ENCODE measurements around the gene H6PD. TPM values are rescaled to one million over a fixed set of nuclear protein-coding genes. Genes with fewer than 3 reads are reported as not detected.

H6PD gene
- total RNA-seq, 1 donor from 2014 or later = 48.4 TPM

DNA sequence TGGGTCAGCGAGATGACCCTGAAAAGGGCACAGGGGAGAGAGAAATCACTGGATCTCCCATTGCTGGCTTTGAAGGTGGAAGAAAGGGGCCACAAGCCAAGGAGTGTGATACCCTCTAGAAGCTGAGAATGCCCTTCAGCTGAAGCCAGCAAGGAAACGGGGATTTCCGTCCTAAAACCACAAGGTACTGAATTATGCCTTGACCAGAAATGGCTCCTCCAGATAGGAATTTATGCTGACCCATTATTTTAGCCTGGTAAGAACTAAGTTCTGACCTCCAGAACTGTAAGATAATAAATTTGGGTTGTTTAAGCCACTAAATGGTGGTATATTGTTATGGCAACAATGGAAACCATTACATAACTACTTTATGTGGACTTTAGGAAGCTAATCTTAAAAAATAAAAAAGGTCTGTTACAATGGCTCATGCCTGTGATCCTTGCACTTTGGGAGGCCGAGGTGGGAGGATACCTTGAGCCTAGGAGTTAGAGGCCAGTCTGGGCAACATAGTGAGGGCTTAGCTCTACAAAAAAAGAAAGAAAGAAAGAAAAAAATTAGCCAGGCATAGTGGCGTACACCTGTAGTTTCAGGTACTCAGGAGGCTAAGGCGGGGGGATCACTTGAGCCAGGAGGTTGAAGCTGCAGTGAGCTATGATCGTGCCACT, 3.6 kb upstream of the H6PD start:
- no peak overlapping the region for H3K27ac Mint-ChIP-seq (ENCODE audit: unreplicated experiment)
- DNase-seq (ENCODE audit: extremely low spot score, unreplicated experiment) = no peak
- no peaks in the 10 kb centered on the region for H3K36me3 Mint-ChIP-seq (ENCODE audit: unreplicated experiment)
- no peaks in the 10 kb centered on the region for H3K9me3 Mint-ChIP-seq (ENCODE audit: unreplicated experiment)
- H3K27me3 Mint-ChIP-seq (ENCODE audit: unreplicated experiment) = no peaks in the 10 kb centered on the region
- TF ChIP-seq, protein P1, sequence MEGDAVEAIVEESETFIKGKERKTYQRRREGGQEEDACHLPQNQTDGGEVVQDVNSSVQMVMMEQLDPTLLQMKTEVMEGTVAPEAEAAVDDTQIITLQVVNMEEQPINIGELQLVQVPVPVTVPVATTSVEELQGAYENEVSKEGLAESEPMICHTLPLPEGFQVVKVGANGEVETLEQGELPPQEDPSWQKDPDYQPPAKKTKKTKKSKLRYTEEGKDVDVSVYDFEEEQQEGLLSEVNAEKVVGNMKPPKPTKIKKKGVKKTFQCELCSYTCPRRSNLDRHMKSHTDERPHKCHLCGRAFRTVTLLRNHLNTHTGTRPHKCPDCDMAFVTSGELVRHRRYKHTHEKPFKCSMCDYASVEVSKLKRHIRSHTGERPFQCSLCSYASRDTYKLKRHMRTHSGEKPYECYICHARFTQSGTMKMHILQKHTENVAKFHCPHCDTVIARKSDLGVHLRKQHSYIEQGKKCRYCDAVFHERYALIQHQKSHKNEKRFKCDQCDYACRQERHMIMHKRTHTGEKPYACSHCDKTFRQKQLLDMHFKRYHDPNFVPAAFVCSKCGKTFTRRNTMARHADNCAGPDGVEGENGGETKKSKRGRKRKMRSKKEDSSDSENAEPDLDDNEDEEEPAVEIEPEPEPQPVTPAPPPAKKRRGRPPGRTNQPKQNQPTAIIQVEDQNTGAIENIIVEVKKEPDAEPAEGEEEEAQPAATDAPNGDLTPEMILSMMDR (IDR thresholded peaks at IDR 0.05) = no peak
- H3K4me1 Mint-ChIP-seq (ENCODE audit: unreplicated experiment) = peaks cover 20% of the 10 kb centered on the region
- H3K4me3 Mint-ChIP-seq (ENCODE audit: unreplicated experiment) = no peak overlapping the region

DNA sequence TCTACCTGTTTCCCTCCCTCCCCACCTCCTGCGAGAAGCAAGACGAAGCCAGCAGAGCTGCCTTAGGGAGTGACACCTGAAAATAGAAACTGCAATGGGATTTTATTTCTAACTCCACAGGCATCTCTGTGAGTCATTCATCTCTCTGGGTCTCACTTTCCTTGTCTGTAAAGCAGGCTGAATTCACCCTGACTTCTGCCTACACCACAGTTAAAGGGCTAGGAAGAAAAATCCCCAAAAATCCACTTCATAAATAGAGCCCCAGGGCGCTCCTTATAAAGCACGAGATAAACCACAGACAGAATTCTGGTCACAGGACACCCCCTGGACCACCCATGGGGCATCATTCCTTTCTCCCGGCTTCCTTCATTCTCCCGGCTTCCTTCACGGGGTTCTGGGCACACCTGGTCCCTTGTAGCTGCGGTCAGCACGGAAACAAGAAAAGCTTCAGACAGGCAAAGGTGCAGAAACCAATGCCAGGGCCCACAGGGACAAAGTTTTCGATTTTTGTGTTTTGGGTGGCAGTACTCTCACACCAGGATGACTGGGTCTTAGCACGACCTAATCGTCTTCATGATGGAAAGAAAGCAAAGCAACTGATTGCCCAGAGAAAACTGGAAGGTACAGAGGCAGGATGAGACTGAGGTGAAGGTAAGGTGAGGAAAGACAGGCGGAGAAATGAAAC, 2.8 kb upstream of the H6PD start:
- TF ChIP-seq, protein P1 (IDR thresholded peaks at IDR 0.05) = no peak
- no peak for DNase-seq (ENCODE audit: extremely low spot score, unreplicated experiment)
- Mint-ChIP-seq H3K4me1 (ENCODE audit: unreplicated experiment) (peaks cover 24% of the 10 kb centered on the region), H3K27me3 (ENCODE audit: unreplicated experiment) (no peaks in the 10 kb centered on the region), H3K9me3 (ENCODE audit: unreplicated experiment) (no peaks in the 10 kb centered on the region), H3K27ac (ENCODE audit: unreplicated experiment) (no peak overlapping the region), H3K4me3 (ENCODE audit: unreplicated experiment) (no peak overlapping the region), H3K36me3 (ENCODE audit: unreplicated experiment) (peaks cover 2% of the 10 kb centered on the region)

DNA sequence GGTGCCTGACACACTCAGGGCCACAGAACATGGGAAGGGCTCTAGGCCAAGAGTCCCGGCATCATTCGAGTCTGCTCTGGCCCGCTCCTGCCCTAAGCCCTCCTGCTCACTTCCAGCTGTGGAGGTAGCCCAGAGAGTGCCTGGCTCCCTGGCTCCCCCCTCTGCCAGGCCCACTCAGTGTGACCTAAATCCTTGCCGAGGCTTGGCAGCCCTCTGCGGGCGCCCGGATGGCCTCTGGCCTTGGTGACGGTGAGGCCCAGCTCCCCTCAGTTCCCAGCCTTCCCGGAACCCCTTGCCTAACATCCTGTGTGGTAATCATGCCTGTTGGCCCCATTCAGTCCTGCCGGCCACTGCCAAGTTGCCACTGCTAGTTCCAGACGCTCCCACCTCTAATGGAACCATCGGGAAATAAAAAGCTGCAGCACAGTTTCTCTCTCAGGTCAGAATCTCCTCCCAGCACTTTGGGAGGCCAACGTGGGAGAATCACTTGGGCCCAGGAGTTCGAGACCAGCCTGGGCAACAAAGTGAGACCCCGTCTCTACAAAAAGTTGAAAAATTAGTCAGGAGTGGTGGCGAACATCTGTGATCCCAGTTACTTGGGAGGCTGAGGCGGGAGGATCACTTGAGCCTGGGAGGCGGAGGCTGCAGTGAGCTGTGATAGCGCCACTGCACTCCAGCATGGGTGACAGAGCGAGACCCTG, 1.2 kb upstream of the H6PD start:
- Mint-ChIP-seq H3K9me3 (ENCODE audit: unreplicated experiment) (no peaks in the 10 kb centered on the region), H3K27ac (ENCODE audit: unreplicated experiment) (peak overlapping the region; percentile 57), H3K36me3 (ENCODE audit: unreplicated experiment) (peaks cover 7% of the 10 kb centered on the region), H3K27me3 (ENCODE audit: unreplicated experiment) (no peaks in the 10 kb centered on the region), H3K4me1 (ENCODE audit: unreplicated experiment) (peaks cover 28% of the 10 kb centered on the region), H3K4me3 (ENCODE audit: unreplicated experiment) (peak overlapping the region; percentile 53)
- no peak for DNase-seq (ENCODE audit: extremely low spot score, unreplicated experiment)
- TF ChIP-seq, protein P1 (IDR thresholded peaks at IDR 0.05) = no peak

DNA sequence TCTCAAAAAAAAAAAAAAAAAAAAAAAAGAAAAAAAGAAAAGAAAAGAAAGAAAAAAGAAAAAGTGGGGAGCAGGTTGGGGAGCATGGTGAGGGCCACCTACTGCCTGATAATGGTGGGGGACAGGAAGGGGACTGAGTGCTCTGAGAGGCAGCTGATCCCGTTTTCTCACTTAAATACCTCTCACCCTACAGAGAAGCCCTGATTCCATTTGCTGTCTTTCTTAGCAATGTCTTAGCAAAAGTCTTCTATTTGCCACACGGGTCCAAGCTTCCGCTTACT, 692 bp upstream of the H6PD start:
- Mint-ChIP-seq H3K36me3 (ENCODE audit: unreplicated experiment) (peaks cover 7% of the 10 kb centered on the region), H3K27me3 (ENCODE audit: unreplicated experiment) (no peaks in the 10 kb centered on the region), H3K9me3 (ENCODE audit: unreplicated experiment) (no peaks in the 10 kb centered on the region), H3K4me3 (ENCODE audit: unreplicated experiment) (peak overlapping the region; percentile 78), H3K4me1 (ENCODE audit: unreplicated experiment) (peaks cover 31% of the 10 kb centered on the region), H3K27ac (ENCODE audit: unreplicated experiment) (peak overlapping the region; percentile 82)
- DNase-seq (ENCODE audit: extremely low spot score, unreplicated experiment) = no peak
- TF ChIP-seq, protein P1 (IDR thresholded peaks at IDR 0.05) = no peak

DNA sequence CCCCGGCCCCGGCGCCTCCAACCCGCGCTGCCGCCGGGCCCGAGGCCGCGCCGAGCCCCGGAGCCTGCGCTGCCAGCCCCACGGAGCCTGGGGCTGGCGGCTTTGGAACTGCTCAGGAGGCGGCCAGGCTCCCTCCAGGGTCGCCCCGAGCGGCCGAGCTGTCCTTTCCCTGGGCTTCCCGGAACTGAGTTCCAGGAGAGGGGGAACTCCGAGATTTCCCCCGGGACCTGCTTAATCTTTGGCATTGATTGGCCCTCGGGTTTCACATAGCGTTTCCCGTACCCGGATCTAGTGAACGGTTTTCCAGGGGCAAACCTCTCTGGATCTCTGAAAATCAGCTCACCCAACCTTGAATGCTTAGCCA, 504 bp downstream of the H6PD start:
- Mint-ChIP-seq H3K27ac (ENCODE audit: unreplicated experiment) (peak overlapping the region; percentile 85), H3K4me1 (ENCODE audit: unreplicated experiment) (peaks cover 39% of the 10 kb centered on the region), H3K27me3 (ENCODE audit: unreplicated experiment) (no peaks in the 10 kb centered on the region), H3K4me3 (ENCODE audit: unreplicated experiment) (peak overlapping the region; percentile 86), H3K36me3 (ENCODE audit: unreplicated experiment) (peaks cover 7% of the 10 kb centered on the region), H3K9me3 (ENCODE audit: unreplicated experiment) (no peaks in the 10 kb centered on the region)
- DNase-seq (ENCODE audit: extremely low spot score, unreplicated experiment) = no peak
- TF ChIP-seq, protein P1 (IDR thresholded peaks at IDR 0.05) = no peak

Data from osteocyte (in vitro differentiated cells).